ENCODE data around the gene EIF4A2. TPM values are rescaled to one million over a fixed set of nuclear protein-coding genes. Genes with fewer than 3 reads are reported as not detected.
"Not testable (repeated sequence)": the region's sequence is repeated elsewhere in the genome, so short reads cannot be mapped to it uniquely, and the experiment has no call there.

EIF4A2 gene
- total RNA-seq, 1 donor from 2014 or later = 292 TPM

DNA sequence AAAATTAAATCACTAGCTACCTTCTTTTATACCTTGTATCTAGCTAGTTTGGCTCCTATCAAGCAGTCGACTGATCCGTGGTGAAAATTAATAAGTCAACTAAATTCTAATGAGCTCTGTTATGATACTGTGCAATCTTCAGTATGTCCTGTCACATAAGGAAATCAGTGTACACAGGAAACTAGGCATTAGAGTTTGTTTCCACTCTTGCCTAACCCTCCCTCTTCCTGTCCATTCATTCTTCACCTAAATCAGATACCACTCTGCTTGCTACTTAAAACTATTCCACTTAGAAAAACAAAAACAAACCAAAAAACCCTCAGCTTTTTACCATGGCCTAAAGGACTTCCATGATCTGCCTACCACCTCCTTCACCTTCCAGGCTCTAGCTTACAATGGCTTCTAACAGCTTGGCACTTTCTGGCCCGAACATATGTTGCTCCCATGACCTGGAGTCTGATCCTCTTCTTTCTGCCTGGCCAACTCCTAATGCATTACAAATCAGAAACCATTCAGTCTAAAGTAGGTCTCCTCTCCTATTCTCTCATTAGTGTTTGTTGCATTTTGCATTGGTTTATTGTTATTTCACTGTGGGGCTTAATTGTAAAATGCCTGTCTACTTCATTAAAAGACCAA is 15.0 kb downstream of the EIF4A2 start:
- H3K27me3 ChIP-seq (ENCODE audit: control insufficient read depth, insufficient read depth, low read length) = no peaks in the 10 kb centered on the region
- peaks cover 2% of the 10 kb centered on the region for H3K36me3 ChIP-seq (ENCODE audit: control insufficient read depth, insufficient read depth, low read length)
- TF ChIP-seq CTCF (IDR thresholded peaks at IDR 0.05; ENCODE audit: insufficient read depth, low read length, poor library complexity, severe bottlenecking) = no peak
- no peak overlapping the region for H3K4me3 ChIP-seq (ENCODE audit: low read depth, low read length)
- no peak for DNase-seq (ENCODE audit: low read depth)

DNA sequence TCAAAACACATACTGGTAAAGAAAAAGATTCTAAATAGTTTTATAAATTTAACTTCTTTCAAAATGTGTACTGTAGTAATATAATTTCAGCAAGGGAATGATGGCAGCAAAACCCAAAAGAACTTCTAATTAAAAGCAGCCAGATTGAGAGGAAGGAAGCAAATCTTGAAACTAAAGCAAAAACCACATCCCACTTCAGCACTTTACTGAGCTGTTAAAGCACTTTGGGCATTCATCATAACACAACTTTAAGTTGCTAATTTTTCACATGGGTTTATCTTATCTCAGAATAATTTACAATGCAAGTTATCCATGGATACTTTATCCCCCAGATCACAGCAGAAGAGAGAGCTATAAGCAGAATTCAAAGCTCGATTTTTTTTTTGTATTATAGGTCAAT is 16.9 kb downstream of the EIF4A2 start:
- H3K27me3 ChIP-seq (ENCODE audit: control insufficient read depth, insufficient read depth, low read length) = no peaks in the 10 kb centered on the region
- no peak overlapping the region for H3K4me3 ChIP-seq (ENCODE audit: low read depth, low read length)
- no peak for TF ChIP-seq CTCF (IDR thresholded peaks at IDR 0.05; ENCODE audit: insufficient read depth, low read length, poor library complexity, severe bottlenecking)
- no peak for DNase-seq (ENCODE audit: low read depth)
- peaks cover 2% of the 10 kb centered on the region for H3K36me3 ChIP-seq (ENCODE audit: control insufficient read depth, insufficient read depth, low read length)

GRCh38 chr3:186802701-186803100 is 19.3 kb downstream of the EIF4A2 start:
- Histone ChIP-seq H3K27me3 (ENCODE audit: control insufficient read depth, insufficient read depth, low read length) (no peaks in the 10 kb centered on the region), H3K4me3 (ENCODE audit: low read depth, low read length) (no peak overlapping the region), H3K36me3 (ENCODE audit: control insufficient read depth, insufficient read depth, low read length) (peaks cover 2% of the 10 kb centered on the region)
- DNase-seq (ENCODE audit: low read depth) = no peak
- no peak for TF ChIP-seq CTCF (IDR thresholded peaks at IDR 0.05; ENCODE audit: insufficient read depth, low read length, poor library complexity, severe bottlenecking)

- not testable (repeated sequence) for H3K27me3 ChIP-seq (ENCODE audit: control insufficient read depth, insufficient read depth, low read length); H3K36me3 ChIP-seq (ENCODE audit: control insufficient read depth, insufficient read depth, low read length); DNase-seq (ENCODE audit: low read depth); H3K4me3 ChIP-seq (ENCODE audit: low read depth, low read length)
These were observed 20.1 kb downstream of the EIF4A2 start for GRCh38 chr3:186803447-186803846.

DNA sequence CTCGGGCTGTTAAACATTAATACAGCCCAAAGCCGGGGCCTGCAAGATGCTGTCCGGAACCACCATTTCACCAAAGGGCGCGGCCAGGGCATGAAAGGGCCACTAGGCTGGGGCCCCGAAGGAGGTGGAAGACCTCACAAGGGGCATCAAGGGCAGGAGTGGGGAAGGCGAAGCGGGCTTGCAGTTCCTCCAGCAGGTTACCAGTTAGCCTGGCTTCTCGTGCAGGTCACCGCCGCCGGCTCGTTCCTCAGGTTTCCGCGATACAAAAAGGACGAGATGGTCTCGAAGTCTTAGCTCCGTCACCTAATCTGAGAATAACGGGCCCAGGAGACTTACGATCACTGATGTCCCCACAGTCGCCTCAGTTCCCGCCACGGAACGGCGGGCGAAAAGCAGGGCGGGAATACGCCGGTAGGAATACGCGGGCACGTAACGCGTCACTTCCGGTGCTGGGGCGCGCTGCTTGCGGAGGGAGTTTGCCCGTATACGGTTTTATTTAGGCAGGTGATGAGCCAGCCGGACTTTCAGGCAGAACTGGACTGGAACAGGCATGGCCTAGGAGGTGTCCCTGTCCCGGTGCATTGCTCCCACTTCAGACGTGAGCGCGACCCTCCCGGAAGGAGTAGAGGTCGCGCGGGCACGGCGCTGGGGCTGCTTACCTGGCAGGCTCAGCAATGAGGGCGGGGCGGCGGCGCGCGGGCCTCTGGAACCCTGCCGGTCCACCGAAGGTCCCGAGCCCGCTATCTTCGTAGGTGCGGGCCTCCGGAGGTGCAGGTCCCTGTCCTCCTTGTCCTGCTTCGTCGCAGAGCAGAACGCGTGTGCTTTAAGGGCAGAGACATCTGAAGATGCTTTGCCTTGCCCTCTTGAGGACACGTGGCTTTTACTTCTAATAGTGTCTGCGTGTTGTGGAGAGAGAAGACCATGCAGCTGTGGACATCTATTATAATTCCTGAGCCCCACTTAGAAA is 23.0 kb downstream of the EIF4A2 start, which contains the start of gene RFC4:
Gene RFC4 (minus strand): TSS at position 394 of the 967 bp plus-strand sequence. CDS start 1,769 bp downstream, outside the sequence.
- no peaks in the 10 kb centered on the region for H3K27me3 ChIP-seq (ENCODE audit: control insufficient read depth, insufficient read depth, low read length)
- DNase-seq (ENCODE audit: low read depth) = no peak
- peak within 1 kb of the TSS; percentile 79 for H3K4me3 ChIP-seq (ENCODE audit: low read depth, low read length)
- no peaks in the 10 kb centered on the region for H3K36me3 ChIP-seq (ENCODE audit: control insufficient read depth, insufficient read depth, low read length)
- TF ChIP-seq CTCF (IDR thresholded peaks at IDR 0.05; ENCODE audit: insufficient read depth, low read length, poor library complexity, severe bottlenecking) = no peak

DNA sequence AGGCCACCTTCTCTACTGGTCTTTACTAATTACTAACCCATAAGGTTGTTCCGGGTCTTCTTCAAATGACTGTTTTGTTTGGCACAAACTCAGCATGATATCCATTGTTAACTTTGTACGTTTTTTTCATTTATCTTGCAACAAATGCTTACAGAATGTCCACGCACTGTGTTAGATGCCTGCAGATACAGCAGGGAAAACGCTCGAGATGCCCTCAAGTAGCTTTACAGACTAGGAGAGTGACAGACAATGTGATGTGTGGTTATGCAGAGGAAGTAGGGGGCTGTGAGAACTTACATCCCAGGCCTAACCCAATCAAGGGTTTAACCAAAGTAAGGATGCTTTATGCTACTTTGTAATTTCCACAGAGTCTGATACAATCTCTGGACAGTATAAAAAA is 23.9 kb downstream of the EIF4A2 start:
- no peaks in the 10 kb centered on the region for H3K36me3 ChIP-seq (ENCODE audit: control insufficient read depth, insufficient read depth, low read length)
- DNase-seq (ENCODE audit: low read depth) = no peak
- H3K27me3 ChIP-seq (ENCODE audit: control insufficient read depth, insufficient read depth, low read length) = no peaks in the 10 kb centered on the region
- H3K4me3 ChIP-seq (ENCODE audit: low read depth, low read length) = peak overlapping the region; percentile 79
- no peak for TF ChIP-seq CTCF (IDR thresholded peaks at IDR 0.05; ENCODE audit: insufficient read depth, low read length, poor library complexity, severe bottlenecking)
